ENCODE results near the gene COL19A1.

GRCh38 chr6:70082830-70083229 is 216.5 kb downstream of the COL19A1 start:
- TF ChIP-seq CTCF (IDR thresholded peaks at IDR 0.05) = no peak
- no peak for TF ChIP-seq POLR2A (IDR thresholded peaks at IDR 0.05)
